Measurements from ENCODE around the gene ANOS1.

Gene ANOS1

DNA sequence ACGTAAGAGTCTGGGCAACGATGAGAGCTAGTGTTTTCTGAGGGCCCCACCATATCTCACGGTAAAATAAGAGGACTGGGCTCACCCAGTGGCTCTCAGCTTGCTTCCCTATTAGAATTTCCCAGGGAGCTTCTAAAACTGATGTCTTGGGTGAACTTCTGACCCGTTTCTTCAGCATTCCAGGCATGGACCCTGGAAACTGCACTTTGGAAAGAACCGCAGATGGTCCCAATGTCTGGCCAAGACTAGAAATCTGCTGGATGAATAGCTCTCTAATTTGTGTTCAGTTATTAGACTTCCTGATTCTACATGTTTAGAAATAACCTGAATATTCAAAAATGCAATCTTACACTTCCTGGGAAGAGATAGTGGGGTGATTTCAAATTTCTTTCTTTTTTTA is 127.8 kb downstream of the ANOS1 start:
- TF ChIP-seq, protein P1, sequence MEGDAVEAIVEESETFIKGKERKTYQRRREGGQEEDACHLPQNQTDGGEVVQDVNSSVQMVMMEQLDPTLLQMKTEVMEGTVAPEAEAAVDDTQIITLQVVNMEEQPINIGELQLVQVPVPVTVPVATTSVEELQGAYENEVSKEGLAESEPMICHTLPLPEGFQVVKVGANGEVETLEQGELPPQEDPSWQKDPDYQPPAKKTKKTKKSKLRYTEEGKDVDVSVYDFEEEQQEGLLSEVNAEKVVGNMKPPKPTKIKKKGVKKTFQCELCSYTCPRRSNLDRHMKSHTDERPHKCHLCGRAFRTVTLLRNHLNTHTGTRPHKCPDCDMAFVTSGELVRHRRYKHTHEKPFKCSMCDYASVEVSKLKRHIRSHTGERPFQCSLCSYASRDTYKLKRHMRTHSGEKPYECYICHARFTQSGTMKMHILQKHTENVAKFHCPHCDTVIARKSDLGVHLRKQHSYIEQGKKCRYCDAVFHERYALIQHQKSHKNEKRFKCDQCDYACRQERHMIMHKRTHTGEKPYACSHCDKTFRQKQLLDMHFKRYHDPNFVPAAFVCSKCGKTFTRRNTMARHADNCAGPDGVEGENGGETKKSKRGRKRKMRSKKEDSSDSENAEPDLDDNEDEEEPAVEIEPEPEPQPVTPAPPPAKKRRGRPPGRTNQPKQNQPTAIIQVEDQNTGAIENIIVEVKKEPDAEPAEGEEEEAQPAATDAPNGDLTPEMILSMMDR (IDR thresholded peaks at IDR 0.05; ENCODE audit: control insufficient read depth, insufficient read depth, low read depth, low read length, missing control alignments): no peak
- no peak for DNase-seq (ENCODE audit: low read depth)
- no peak overlapping the region for H3K4me3 ChIP-seq (ENCODE audit: control insufficient read depth, low read depth, low read length)

DNA sequence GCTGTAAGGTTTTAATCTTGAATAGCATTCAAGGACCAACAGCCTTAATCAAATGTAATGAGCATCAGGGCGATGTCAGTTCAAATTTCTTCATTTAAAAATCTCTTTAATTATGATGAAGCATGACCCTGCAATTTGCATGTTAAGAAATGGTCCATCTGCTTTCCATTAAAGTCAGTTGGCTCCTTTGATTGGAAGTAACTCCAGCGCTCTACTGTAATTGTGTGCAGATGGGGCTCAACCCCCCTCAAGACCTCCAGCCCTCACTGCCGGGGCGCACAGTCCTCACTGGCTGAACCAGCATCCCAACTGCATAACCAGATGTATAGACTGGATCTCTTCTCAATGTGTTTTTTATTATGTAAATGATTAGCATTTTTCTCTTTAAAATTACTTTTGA is 140.4 kb downstream of the ANOS1 start:
- DNase-seq (ENCODE audit: low read depth): no peak
- no peak overlapping the region for H3K4me3 ChIP-seq (ENCODE audit: control insufficient read depth, low read depth, low read length)
- TF ChIP-seq, protein P1 (IDR thresholded peaks at IDR 0.05; ENCODE audit: control insufficient read depth, insufficient read depth, low read depth, low read length, missing control alignments): no peak

DNA sequence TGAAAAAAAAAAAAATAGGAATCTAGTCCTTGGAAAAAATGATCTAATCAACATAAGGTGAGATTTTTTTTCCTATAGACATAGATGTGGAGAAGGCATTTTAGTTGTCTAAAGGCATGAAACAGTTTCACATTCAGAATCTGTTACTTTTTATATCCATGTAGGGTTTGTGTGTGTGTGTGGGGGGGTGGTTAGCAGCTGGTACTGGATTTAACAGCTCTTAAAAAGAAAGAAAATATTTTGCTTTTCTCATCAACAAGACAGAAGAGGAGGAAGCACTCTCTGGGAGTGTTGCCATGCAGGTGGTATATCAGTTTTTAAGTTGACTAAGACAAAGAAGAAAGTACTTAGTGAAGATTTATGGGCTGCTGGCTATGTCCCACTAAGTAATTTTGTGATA is 145.0 kb downstream of the ANOS1 start:
- DNase-seq (ENCODE audit: low read depth): no peak
- no peak overlapping the region for H3K4me3 ChIP-seq (ENCODE audit: control insufficient read depth, low read depth, low read length)
- TF ChIP-seq, protein P1 (IDR thresholded peaks at IDR 0.05; ENCODE audit: control insufficient read depth, insufficient read depth, low read depth, low read length, missing control alignments): no peak

DNA sequence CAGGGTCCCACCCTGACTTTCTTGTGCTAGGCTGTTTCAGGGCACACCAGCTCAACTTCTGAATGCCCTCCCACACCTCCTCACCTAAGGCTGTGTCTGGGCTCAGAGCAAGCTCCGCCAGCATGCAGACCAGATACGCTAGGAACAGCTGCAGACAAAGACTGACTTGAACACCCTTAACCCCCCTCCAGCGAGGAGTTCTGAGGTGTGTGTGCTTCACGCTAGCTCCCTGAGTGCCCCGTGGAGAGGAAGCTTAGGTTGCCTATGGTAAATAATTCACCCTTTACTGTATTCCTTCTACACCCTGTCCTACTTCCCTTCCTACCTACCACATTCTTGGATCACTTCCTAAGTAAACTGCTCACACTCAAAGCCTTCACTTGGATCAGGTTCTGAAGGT is 152.3 kb downstream of the ANOS1 start:
- TF ChIP-seq, protein P1 (IDR thresholded peaks at IDR 0.05; ENCODE audit: control insufficient read depth, insufficient read depth, low read depth, low read length, missing control alignments): no peak
- no peak for DNase-seq (ENCODE audit: low read depth)
- H3K4me3 ChIP-seq (ENCODE audit: control insufficient read depth, low read depth, low read length): no peak overlapping the region

DNA sequence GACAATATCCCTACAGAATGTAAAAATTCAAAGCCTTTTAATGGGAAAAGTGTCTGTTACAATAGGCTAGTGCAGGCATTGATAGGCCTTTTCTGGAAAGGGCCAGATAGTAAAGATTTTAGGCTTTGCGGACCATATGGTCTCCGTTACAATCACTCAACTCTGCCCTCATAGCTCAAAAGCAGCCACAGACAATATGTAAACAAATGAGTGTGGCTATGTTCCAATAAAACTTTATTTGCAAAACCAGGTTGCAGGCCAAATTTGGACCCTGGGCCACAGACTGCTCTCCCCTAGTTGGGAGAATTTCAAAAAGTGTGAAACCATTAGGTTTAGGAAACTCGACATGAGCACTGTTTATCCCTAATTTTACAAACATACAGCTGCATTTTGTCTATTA is 155.1 kb downstream of the ANOS1 start:
- no peak overlapping the region for H3K4me3 ChIP-seq (ENCODE audit: control insufficient read depth, low read depth, low read length)
- DNase-seq (ENCODE audit: low read depth): no peak
- TF ChIP-seq, protein P1 (IDR thresholded peaks at IDR 0.05; ENCODE audit: control insufficient read depth, insufficient read depth, low read depth, low read length, missing control alignments): no peak

DNA sequence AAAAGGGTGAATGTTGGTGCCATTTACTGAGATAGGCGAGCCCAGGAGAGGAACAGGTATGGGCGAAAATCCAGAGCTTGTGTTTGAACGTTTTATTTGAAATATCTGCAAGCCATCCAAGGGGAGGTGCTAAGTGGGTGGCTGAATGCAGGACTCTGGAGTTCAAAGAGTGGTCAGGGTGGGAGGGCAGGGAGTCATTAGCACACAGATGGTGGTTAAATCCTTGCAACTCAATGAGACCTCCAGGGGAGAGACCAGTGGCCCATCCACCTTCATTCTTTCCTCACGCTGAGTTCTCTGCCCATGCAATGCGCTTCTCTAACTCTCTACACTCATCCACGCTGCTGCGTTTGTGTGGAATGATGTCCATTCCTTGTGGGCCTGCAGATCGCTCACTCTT is 166.2 kb downstream of the ANOS1 start:
- H3K4me3 ChIP-seq (ENCODE audit: control insufficient read depth, low read depth, low read length): no peak overlapping the region
- TF ChIP-seq, protein P1 (IDR thresholded peaks at IDR 0.05; ENCODE audit: control insufficient read depth, insufficient read depth, low read depth, low read length, missing control alignments): no peak
- no peak for DNase-seq (ENCODE audit: low read depth)

DNA sequence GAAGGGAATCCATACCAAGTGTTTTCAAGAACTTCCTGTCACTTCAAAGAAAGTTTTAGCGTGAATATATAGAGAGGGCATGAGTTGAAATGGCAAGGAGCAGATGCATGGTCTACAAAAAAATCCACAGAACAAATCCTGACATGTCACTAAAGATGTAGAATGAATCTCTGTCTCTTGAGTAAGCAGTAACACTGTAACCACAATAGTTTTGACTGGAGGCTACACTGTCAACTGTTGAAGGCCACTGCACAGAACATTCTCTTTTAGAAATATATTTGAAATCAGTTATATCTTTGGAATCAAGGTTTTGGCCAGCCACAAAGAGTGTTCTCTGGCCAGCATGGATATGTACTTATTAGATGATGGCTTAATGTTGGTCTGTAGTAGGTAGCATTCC is 183.5 kb downstream of the ANOS1 start:
- TF ChIP-seq, protein P1 (IDR thresholded peaks at IDR 0.05; ENCODE audit: control insufficient read depth, insufficient read depth, low read depth, low read length, missing control alignments): no peak
- DNase-seq (ENCODE audit: low read depth): no peak
- H3K4me3 ChIP-seq (ENCODE audit: control insufficient read depth, low read depth, low read length): no peak overlapping the region
